ENCODE data around the gene USP34.

- TF ChIP-seq CTCF (IDR thresholded peaks at IDR 0.05; ENCODE audit: poor library complexity) (no peak), EZH2phosphoT487 (IDR thresholded peaks at IDR 0.05; ENCODE audit: low read depth, severe bottlenecking, unreplicated experiment) (no peak), EZH2 (IDR thresholded peaks at IDR 0.05; ENCODE audit: borderline replicate concordance) (no peak)
Measured at GRCh38 chr2:61357681-61358080, 113.2 kb downstream of the USP34 start.

Measured in hepatocyte (in vitro differentiated cells).